NCI-H2227 treated with DMSO at 0.1 percent for 48 hours (cell line): ENCODE data around the gene STATH.
"Not testable (repeated sequence)": the region's sequence is repeated elsewhere in the genome, so short reads cannot be mapped to it uniquely, and the experiment has no call there.

ENCODE experiments used
- DNase-seq: peaks from one replicate; lab custom pipeline; 2025; lab: John Stamatoyannopoulos, UW

Gene STATH, protein sequence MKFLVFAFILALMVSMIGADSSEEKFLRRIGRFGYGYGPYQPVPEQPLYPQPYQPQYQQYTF

DNA sequence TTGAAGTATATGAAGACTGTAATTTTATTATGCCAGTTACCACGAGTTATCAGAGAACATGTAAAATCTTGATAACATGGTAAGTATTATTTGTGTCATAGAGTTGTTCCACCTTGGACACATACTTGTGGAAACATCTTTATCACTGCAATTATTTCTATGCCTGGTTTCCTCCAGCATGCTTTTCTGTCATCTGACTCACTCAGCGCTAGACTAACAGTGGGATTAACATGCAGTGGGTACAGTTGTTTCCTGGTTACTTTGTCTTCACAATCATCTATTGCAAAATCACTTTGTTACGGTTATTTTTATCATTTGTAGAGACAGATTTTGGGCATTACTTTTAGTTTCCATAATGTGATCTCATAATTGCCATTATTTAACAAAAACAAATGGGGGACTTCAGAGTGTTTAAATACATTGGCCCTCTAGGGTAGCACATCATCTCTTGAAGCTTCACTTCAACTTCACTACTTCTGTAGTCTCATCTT, at the start of gene STATH:
Gene STATH (plus strand): TSS at position 441 of the 491 bp plus-strand sequence. CDS start 2,472 bp downstream, outside the sequence.
- DNase-seq, result no peak

DNA sequence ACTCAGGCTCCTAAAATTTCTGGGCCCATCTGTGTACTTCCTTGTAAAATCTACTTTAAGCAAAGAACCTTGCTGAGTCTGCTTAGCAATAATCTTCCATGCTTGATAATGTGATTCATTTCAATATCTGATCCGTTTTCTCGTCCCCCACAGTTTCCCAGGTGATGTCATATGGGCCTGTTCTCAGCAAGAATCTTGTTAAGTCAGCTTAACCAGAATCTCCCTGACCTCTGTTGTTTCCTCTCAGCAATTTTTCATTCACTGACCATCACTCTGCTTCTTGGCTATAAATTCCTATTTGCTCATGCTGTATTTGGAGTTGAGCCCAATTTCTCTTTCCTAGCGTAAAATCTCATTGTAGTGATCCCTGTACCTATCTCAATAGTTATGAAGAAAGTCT, 44.2 kb upstream of the STATH start:
- DNase-seq, result no peak

DNA sequence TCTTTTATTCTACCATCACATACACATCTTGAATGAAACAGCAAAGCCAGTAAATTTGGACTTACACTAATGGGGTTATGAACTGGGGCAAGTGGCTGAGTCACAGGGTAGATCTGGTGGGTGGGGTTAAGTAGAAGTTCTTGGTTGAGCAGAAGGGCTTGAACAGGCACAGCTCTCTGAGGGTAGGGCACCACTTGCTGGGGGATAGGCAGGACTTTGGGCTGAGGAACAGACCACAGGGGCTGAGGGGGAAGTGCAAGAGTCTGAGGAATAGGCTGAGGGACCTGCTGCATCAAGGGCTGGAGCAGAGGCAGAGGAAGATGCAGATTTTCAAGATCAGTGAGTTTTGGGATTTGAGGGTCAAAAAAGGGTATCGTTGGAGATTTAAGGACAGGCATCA, 38.6 kb upstream of the STATH start:
- no peak for DNase-seq

DNA sequence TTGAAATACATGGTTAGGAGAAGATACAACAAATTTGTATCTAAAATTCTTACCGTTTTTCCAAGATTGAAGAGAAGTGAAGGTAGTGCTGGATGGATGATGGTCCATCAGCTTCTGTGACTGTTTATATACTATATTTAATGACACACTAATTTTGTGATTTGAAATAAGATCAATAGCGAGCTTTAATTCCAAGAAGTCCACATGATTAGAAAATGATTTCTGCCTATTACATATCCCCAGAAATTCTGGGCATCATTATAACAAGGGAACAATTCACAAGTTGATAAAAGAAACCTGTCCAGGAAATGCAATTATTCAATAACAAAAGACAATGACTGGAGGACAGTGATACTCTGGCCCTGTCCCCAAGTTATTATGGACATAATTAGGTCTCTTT, 30.1 kb upstream of the STATH start, which contains the start of gene CSN2:
Gene CSN2 (minus strand): TSS at position 101 of the 400 bp plus-strand sequence. CDS start 4,733 bp downstream, outside the sequence.
- no peak for DNase-seq

DNA sequence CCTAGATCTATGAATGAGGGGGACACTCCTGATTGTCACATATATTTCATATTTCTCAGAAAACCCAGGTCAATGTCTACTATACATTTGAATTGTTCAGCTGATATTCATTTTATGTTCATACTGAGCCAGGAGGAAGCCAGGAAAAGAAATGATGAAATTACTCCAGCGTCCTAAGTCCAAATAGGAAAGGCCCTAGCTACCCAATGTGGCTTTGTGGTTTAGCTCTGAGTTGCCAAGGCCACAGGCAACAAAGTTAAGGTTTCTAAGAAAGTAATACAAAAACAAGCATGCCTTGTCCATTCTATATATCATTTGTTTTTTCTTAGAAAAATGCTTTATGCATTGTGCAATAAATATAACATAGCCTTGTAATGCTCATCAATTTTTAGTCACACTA, 25.7 kb upstream of the STATH start:
- no peak for DNase-seq

GRCh38 chr4:69974631-69975030, 21.1 kb upstream of the STATH start:
- no peak for DNase-seq

- DNase-seq, result no peak
These were observed 18.2 kb upstream of the STATH start for GRCh38 chr4:69977582-69977981.

DNA sequence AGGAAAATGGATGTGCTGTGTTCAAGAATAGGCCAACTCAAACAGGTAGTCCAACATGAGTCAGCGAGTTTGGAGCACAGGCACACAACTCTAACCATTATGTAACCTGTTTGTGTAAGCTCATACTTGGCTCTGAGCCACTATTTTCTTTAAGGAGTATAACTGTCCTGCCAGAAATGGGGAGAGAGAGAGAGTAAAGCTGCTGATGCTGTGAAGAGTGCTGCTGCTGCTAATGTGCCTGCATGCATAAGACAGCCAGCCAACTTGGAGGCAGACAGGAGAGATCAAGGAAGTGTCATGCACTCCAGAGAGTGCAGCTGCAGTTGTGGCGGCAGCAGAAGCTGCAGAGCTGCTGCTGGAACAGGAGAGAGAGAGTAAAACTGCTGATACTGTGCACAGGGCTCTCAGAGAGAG, 11.7 kb upstream of the STATH start:
- no peak for DNase-seq

GRCh38 chr4:69986663-69987062, 9.1 kb upstream of the STATH start:
- DNase-seq, result no peak

DNA sequence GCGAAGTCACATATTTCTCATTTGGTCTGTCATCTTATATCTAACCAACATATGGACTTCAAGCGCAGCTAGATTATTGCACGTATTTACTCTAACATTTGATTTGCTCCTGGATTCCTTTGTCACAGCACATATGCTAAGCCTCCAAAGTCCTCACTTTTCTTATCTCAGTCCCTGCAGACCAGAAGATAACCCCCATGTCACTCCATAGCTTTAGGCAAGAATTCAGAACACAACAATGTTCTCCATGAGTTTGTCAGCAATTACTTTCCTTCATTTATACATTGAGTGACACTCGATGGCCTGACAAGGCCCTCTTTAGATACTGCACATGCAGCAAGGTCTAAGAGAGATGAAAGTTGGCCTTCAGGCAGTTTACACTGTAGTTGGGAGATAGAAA, 4.8 kb upstream of the STATH start:
- DNase-seq, result no peak

DNA sequence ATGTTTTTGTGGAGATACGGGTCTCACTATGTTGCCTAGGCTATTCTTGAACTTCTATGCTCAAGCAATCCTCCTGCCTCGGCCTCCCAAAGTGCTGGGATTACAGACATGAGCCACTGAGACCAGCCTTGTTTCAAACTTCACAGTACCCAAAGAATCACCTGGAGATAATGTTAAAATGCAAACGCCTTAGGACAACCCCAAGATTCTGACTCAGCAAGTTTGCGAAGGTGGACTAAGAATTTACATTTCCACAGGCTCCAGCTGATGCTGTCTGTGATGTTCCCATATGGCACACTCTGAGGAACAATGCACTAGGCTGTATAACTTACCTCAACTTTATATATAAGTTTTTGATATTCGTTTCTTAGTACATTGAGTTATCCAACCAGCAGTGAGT, 984 bp upstream of the STATH start:
- no peak for DNase-seq

- DNase-seq, result no peak
These were observed 3.7 kb downstream of the STATH start for GRCh38 chr4:69999420-69999819.

DNA sequence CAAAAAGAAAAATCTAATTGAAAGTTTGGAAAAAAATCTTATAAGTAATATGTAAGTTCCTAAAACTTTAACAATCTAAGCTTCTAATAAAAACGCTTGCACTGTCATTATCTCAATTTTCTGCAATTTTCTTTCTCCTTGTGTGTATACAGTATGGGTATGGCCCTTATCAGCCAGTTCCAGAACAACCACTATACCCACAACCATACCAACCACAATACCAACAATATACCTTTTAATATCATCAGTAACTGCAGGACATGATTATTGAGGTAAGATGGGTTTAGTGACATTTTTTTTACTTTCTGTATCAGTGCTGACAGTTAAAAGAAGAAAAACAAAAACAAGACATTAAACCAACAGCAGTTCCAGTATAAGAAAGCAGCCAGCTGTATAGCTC, 4.9 kb downstream of the STATH start:
- DNase-seq, result no peak

GRCh38 chr4:70002507-70002906, 6.7 kb downstream of the STATH start:
- no peak for DNase-seq

GRCh38 chr4:70008771-70009170, 13.0 kb downstream of the STATH start:
- DNase-seq, result no peak

DNA sequence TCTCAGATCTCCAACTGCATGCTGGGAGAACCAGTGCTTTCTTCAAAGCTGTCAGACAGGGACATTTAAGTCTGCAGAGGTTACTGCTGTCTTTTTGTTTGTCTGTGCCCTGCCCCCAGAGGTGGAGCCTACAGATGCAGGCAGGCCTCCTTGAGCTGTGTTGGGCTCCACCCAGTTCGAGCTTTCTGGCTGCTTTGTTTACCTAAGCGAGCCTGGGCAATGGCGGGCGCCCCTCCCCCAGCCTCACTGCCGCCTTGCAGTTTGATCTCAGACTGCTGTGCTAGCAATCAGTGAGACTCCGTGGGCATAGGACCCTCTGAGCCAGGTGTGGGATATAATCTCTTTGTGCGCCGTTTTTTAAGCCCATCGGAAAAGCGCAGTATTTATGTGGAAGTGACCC, 23.2 kb downstream of the STATH start:
- DNase-seq, result not testable (repeated sequence)

- DNase-seq, result no peak
These were observed 27.5 kb downstream of the STATH start for GRCh38 chr4:70023218-70023617.

- no peak for DNase-seq
These were observed 31.2 kb downstream of the STATH start for GRCh38 chr4:70027011-70027410.

GRCh38 chr4:70028159-70028558, 32.4 kb downstream of the STATH start, which contains the start of gene HTN3:
HTN3 (plus strand) TSS chr4:70028459; CDS start chr4:70030741, 2,282 bp downstream.
- not testable (repeated sequence) for DNase-seq

GRCh38 chr4:70037559-70037958, 41.8 kb downstream of the STATH start:
- DNase-seq, result not testable (repeated sequence)

DNA sequence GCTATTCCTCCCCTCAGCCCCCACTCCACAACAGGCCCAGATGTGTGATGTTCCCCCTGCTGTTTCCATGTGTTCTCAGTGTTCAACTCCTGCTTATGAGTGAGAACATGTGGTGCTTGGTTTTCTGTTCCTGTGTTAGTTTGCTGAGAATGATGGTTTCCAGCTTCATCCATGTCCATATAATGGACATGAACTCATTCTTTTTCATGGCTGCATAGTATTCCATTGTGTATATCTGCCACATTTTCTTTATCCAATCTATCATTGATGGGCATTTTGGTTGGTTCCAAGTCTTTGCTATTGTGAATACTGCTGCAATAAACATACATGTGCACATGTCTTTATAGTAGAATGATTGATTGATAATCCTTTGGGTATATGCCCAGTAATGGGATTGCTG, 44.2 kb downstream of the STATH start:
- not testable (repeated sequence) for DNase-seq

DNA sequence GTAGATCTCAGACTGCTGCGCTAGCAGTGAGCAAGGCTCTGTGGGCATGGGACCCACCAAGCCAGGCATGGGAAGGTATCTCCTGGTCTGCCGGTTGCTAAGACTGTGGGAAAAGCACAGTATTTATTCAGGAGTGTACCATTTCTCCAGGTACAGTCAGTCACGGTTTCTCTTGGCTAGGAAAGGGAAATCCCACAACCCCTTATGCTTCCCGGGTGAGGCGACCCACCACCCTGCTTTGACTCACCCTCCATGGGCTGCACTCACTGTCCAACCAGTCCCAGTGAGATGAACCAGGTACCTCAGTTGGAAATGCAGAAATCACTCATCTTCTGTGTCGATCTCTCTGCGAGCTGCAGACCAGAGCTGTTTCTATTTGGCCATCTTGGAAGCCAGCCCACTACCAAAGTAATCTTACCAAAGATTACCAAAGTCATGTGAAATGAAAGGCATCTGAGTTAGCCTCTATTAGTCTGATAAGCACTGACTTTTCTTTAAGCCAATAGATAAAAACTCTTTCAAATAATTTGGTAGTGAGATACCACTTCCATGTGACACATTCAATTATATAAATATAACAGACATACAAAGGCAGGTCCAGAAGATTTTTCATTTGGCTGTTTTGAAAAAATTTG, 46.0 kb downstream of the STATH start:
- no peak for DNase-seq

- DNase-seq, result not testable (repeated sequence)
These were observed 54.4 kb downstream of the STATH start, which contains the start of gene HTN1 for GRCh38 chr4:70050138-70050537. HTN1 (plus strand) TSS chr4:70050438; CDS start chr4:70053077, 2,639 bp downstream.
